ENCODE measurements around the gene PPP2R2D.
"Not testable (repeated sequence)": the region's sequence is repeated elsewhere in the genome, so short reads cannot be mapped to it uniquely, and the experiment has no call there.

The PPP2R2D gene

GRCh38 chr10:131909014-131909808 is 8.4 kb downstream of the PPP2R2D start:
- DNase-seq = no peak

GRCh38 chr10:131909929-131910328 is 9.1 kb downstream of the PPP2R2D start:
- no peak for DNase-seq

DNA sequence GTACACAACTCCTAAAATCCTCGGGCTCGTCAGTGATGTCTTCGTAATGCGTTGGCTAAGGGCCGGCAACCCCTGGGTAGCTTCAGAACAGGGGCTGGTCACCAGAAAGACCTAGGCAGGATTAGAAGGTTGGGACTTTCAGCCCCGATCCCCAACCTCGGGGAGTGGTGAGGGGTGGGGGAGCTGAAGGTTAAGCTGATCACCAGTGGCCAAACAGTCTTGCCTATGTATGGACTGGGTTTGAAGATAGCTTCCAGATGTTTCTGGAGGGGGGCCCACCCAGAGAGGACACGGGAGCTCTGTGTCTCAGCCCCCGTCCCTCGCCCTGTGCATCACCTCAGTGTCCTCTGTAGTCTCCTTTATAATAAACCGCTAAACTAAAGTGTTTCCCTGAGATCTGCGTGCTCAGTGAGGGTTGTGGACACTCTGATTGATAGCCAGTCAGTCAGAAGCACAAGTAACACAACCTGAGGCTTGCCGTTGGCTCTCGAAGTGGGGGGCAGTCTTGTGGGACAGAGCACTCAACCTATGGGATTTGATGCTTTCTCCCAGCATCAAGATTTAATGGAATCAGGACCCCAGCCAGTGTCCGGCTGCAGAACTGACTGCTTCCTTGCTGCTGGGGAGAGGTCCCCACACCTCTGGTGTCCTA is 10.0 kb downstream of the PPP2R2D start:
- DNase-seq = no peak

DNA sequence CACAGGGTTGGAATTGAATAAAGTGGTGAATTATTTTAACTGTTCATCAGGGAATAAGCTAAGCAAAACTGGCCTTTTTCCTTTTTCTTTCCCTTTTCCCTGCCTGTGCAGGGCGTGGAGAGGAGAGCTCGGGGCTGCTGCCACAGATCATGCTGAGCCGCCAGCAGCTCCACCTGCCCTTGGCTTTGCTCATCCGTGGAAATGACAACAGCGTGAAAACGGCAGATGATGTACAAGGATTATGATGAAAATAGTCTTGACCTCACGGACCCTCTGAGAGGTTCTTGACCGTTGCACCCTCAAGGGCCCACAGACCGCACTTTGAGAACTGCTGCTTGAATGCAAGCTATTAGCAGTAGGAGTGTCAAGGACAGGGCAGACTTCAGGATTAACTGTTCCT is 10.6 kb downstream of the PPP2R2D start:
- no peak for DNase-seq

DNA sequence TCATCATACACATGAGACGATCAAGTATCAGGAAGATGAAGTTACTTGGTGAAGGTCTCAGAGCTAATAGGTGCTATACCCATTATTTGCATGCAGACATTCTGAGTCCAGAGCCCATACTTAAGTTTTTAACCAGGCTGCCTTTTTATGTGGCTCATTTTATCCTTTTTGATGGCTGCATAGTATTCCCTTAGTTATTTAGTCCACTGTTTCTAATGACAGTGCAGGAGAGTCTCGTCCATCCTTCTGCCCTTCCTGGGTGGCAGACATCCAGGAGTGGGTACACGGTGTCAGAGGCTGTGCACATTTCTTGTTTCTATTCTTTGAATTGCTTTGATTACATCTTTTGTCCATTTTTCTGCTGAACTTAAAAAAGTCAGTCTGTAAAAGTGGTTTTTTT is 11.8 kb downstream of the PPP2R2D start:
- no peak for DNase-seq

DNA sequence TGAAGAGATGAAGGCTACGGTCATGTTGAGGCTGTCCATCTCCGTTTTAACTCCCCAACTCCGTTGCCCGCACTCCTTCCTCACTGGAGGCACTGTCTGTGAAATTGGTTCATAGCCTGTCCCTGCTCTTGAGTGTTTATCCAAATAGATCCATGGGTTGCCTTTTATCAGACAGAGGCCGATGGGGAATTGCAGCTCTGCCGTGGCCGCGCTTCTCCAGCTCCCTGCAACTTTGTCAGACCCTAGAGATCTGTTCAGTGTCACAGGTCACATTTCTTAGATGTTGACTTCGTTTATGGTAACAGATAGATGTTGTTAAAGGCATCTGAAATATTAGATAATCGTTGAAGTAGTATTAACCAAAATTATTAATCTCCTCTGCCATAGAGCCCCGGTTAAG is 14.7 kb downstream of the PPP2R2D start:
- no peak for DNase-seq

DNA sequence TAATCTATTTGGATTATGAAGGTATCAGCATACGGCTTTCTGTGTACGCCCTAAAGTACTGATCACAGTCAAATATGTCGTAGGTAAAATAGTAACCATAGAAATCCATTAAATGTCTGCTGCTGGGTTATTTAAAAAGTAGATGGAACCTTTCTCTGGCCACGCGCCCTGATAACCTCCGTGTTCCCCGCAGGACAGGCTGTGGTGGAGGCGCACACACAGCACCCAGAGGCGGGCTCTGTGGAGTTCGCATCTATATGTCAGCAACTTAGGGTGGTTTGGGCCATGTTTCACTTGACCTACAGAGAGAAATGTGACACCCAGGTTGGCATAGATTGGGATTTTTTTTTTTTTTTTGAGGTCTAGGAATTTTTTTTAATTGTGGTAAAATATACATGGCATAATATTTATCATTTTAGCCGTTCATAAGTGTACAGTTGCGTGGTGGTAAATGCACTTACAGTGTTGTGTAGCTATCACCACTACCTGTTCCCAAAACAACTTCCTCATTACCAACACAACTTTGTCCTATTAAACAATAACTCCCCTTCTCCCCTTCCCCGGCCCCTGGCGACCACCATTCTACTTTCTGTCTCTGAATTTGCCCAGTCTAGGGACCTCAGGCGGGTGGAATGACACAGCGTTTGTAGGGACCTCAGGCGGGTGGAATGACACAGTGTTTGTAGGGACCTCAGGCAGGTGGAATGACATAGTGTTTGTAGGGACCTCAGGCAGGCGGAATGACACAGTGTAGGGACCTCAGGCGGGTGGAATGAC is 15.4 kb downstream of the PPP2R2D start:
- no peak for DNase-seq

DNA sequence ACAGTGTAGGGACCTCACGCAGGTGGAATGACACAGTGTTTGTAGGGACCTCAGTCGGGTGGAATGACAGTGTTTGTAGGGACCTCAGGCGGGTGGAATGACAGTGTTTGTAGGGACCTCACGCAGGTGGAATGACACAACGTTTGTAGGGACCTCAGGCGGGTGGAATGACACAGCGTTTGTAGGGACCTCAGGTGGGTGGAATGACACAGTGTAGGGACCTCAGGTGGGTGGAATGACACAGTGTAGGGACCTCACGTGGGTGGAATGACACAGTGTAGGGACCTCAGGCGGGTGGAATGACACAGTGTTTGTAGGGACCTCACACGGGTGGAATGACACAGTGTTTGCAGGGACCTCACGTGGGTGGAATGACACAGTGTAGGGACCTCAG is 16.0 kb downstream of the PPP2R2D start:
- DNase-seq = not testable (repeated sequence)

- not testable (repeated sequence) for DNase-seq
Measured at GRCh38 chr10:131917496-131917895, 16.7 kb downstream of the PPP2R2D start.

DNA sequence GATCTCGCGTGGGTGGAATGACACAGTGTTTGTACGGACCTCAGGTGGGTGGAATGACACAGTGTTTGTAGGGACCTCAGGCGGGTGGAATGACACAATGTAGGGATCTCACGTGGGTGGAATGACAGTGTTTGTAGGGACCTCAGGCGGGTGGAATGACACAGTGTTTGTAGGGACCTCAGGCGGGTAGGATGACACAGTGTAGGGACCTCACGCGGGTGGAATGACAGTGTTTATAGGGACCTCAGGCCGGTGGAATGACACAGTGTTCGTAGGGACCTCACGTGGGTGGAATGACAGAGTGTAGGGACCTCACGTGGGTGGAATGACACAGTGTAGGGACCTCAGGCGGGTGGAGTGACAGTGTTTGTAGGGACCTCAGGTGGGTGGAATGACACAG is 18.7 kb downstream of the PPP2R2D start:
- not testable (repeated sequence) for DNase-seq

GRCh38 chr10:131920151-131920550 is 19.3 kb downstream of the PPP2R2D start:
- DNase-seq = no peak

- DNase-seq = no peak
Measured at GRCh38 chr10:131920693-131921092, 19.9 kb downstream of the PPP2R2D start.

DNA sequence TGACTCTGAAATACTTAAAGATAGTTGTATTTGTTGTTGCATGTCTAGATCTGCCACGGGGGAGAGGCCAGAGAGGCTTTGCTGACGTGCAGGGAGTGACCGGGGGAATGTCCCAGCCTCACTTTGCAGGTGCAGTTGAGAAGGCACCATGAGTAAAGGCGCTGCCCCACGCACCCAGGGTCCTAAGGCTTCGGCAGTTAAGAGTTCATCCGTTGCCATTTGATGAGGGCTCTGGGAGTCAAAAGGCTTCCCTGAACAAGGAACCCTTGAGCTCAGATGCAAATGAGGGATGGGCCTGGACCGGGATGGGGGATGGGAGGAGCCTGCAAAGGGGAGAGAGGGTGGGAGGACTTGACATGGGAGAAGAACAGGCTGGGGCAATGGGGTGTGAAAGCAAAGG is 20.4 kb downstream of the PPP2R2D start:
- DNase-seq = no peak

- DNase-seq = no peak
Measured at GRCh38 chr10:131923038-131923756, 22.4 kb downstream of the PPP2R2D start.

DNA sequence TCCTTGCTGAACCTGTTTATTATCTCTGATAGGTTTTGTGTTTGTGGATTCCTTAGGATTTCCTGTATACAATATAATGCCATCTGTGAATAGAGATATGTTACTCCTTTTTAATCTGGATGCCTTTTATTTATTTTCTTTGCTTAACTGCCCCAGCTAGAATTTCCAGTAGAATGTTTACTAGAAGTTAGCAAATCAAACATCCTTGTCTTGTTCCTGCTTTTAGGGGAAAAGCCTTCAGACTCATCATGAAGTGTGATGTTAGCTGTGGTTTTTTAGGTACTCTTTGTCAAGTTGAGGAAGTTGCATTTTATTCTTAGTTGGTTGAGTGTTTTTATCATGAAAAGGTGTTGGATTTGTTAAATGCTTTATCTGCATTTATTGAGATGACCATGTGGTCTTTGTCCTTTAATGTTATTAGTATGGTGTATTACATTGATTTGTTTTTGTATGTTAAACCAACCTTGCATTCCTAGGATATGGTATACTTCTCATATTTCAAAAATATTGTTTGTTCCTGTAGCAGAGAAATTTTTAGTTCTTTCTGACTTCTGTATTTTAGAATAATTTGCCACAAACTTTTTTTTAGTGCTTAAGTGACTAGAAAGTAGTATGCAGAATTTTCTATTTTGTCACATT is 24.3 kb downstream of the PPP2R2D start:
- no peak for DNase-seq

DNA sequence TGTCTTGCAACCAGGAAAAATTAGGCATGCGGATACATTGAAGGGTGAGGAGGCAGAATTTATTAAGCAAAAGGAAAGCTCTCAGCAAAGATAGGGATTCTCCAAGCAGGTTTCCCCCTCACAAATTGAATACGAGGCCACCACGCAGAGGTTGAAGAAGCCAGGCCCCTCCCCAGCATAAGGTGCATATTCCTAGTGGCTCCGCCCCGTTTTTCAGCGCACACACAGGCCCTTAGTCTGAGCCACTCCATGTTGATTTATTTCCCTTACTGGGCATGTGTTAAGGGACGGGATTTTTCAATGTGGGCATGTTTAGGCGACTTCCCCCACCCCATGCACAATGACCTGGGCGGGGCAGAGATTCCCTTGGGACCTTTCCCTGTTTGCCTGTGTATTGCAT is 24.9 kb downstream of the PPP2R2D start:
- DNase-seq = no peak

- no peak for DNase-seq
Measured at GRCh38 chr10:131926253-131926652, 25.4 kb downstream of the PPP2R2D start.

DNA sequence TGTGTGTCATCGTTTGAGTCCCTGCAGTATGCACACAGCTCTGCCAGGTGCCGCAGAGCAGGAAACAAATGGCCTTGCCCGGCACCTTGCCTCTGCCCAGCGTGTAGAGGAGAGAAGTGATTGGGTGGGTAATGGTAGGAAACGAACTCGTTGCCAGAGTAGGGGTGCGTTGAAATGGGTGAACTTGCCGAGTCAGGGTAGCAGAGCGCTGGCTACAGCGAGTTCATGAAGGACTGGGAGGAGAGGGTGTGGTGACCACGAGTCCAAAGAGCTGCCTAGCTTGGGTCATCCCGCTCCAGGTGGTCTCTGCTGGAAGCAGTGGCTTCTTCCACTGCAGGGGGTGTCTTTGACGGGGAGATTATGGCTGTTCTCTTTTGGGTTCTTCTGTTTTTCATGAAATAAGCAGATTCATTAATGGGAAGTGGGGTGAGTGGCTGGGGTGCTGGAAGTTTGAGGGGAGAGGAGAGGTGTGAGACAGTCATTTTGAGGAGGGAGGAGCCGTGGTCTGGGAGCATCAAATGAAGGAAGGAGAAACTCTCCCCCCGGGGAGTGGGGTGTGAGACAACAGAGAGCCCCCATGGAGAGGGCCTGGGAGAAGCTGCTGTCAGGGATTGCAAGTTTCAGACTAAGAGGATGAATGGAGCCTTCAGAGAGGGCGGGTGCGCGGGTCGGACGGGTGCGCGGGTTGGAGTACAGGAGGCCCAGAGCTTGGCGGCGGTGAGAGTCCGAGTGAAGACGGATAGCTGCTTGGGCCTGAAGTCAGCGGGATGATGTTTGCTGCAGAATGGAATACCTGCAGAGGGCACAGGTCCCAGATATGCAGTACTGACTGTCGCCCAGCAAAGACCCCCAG is 26.2 kb downstream of the PPP2R2D start:
- DNase-seq = no peak

GRCh38 chr10:131928248-131929095 is 27.7 kb downstream of the PPP2R2D start:
- DNase-seq = peak; percentile 60

- no peak for DNase-seq
Measured at GRCh38 chr10:131929122-131929845, 28.5 kb downstream of the PPP2R2D start.

All from stimulated activated CD4-positive, alpha-beta T cell treated with anti-CD3 and anti-CD28 coated beads, Interleukin-4, amount 100 ng/mL, for 1 hour (primary cell).